ENCODE results near the gene SH3GL3.

DNA sequence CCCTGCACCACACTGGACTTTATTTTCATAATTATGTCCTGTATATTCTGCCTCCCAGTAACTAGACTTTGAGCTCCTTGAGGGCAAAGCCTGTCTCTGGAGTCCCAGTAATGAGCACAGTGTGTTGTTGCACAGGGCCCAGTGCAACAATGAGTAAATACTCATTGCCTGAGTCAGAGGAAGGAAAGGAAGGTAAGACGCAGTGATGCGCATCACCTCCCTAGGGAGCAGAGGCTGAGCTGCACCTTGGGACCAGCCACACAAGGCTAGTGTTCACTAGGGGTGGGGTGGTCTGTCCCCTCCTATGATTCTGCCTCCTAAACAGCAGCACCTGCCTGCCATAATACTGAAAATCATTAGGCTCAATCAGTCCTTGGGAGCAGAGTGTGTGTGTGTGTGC, 120.2 kb downstream of the SH3GL3 start:
- TF ChIP-seq ZNF274 (IDR thresholded peaks at IDR 0.05; ENCODE audit: low read depth, low read length) (no peak), YY1 (IDR thresholded peaks at IDR 0.05; ENCODE audit: insufficient read depth, insufficient read length) (no peak), SUZ12 (IDR thresholded peaks at IDR 0.05; ENCODE audit: extremely low read depth, insufficient read depth, insufficient read length) (no peak)

Measured in NT2/D1 (cell line).